Suprapubic skin (tissue), 4 donors: ENCODE data around the gene ANKRA2. TPM values are rescaled to one million over a fixed set of nuclear protein-coding genes. Genes with fewer than 3 reads are reported as not detected.

ENCODE experiments used
- DNase-seq, 2 donors: peaks; one replicate each; pipeline ENCODE4 v3.0.0-alpha.2; 2019; ENCODE audit warnings: low spot score in 2 of 2
- H3K27ac ChIP-seq: fragments of 200-600 bp; sonication (generic); one replicate; pipeline ENCODE4 v1.5.1; 2019
- H3K27me3 ChIP-seq: fragments of 200-600 bp; sonication (generic); one replicate; pipeline ENCODE4 v1.5.1; 2019
- H3K36me3 ChIP-seq: fragments of 200-600 bp; sonication (generic); one replicate; pipeline ENCODE4 v1.5.1; 2019
- H3K4me1 ChIP-seq: fragments of 200-600 bp; sonication (generic); one replicate; pipeline ENCODE4 v1.5.1; 2019
- H3K4me3 ChIP-seq: fragments of 200-600 bp; sonication (generic); one replicate; pipeline ENCODE4 v1.5.1; 2019; ENCODE audit warnings: mild to moderate bottlenecking
- H3K9me3 ChIP-seq: fragments of 200-600 bp; sonication (generic); one replicate; pipeline ENCODE4 v1.5.1; 2019
- EP300 ChIP-seq: sonication (generic); formaldehyde crosslinking; IDR thresholded peaks from one replicate; pipeline ENCODE4 v1.6.1; 2017; ENCODE audit warnings: antibody characterized with exemption
- POLR2A ChIP-seq, 2 donors: fragments of 450-650 bp; IDR thresholded peaks; one replicate each; pipeline ENCODE4 v1.6.1; 2017; ENCODE audit warnings: antibody characterized with exemption in 2 of 2, mild to moderate bottlenecking in 2 of 2, moderate library complexity in 2 of 2
- POLR2AphosphoS5 ChIP-seq, 3 donors: sonication (generic); formaldehyde crosslinking; IDR thresholded peaks; one replicate each; pipeline ENCODE4 v1.6.1; 2017; ENCODE audit warnings: antibody characterized with exemption in 3 of 3
- WGBS: methylation state at CpG from one replicate; pipeline ENCODE4 v1.1.5; 2018; 5-methylcytosine and 5-hydroxymethylcytosine counted together
- total RNA-seq, 4 donors: library from RNA; depleted of rRNA; stranded (reverse); fragments of >200 nt; gene quantifications; one replicate each; pipeline ENCODE4 v1.1.0, GENCODE V29; 2016
- TF ChIP-seq, protein P1 (sequence below), 2 donors: fragments of 200-600 bp in 1 of 2; fragments of 450-650 bp in 1 of 2; sonication (generic) in 1 of 2; IDR thresholded peaks; one replicate each; pipeline ENCODE4 v1.5.1; 2016 to 2019; ENCODE audit warnings: antibody characterized with exemption in 2 of 2, mild to moderate bottlenecking in 1 of 2, moderate library complexity in 1 of 2

ANKRA2 gene
- total RNA-seq, 4 donors from 2014 or later = 18.8 to 57.9 (median 20.9) TPM

DNA sequence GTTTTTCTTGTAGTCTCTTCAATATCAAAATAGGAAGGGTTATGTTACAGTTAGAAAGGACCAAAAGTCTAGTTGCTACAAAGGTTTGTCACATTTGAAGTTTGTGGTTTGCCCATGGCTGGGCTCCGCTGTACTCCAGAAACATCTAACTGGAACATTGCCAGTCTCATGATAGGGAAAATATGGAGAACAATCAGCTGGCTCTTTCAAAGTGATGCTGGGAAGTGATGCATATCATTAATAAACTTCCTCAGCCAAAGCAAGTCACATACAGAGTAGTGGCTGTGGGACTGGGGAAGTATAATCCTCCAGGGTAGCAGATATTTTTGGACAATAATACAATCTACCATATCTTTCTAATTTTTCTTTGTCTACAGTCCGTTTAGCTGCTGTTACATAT is 58.4 kb downstream of the ANKRA2 start:
- TF ChIP-seq, protein P1, sequence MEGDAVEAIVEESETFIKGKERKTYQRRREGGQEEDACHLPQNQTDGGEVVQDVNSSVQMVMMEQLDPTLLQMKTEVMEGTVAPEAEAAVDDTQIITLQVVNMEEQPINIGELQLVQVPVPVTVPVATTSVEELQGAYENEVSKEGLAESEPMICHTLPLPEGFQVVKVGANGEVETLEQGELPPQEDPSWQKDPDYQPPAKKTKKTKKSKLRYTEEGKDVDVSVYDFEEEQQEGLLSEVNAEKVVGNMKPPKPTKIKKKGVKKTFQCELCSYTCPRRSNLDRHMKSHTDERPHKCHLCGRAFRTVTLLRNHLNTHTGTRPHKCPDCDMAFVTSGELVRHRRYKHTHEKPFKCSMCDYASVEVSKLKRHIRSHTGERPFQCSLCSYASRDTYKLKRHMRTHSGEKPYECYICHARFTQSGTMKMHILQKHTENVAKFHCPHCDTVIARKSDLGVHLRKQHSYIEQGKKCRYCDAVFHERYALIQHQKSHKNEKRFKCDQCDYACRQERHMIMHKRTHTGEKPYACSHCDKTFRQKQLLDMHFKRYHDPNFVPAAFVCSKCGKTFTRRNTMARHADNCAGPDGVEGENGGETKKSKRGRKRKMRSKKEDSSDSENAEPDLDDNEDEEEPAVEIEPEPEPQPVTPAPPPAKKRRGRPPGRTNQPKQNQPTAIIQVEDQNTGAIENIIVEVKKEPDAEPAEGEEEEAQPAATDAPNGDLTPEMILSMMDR (IDR thresholded peaks at IDR 0.05) = no peak
- TF ChIP-seq EP300 (no peak), POLR2A (IDR thresholded peaks at IDR 0.05) (no peak), POLR2AphosphoS5 (IDR thresholded peaks at IDR 0.05) (no peak)
- WGBS = 47% methylated on average over 2 of the region's 2 CpGs
- Histone ChIP-seq H3K36me3 (peaks cover 45% of the 10 kb centered on the region), H3K4me3 (no peak overlapping the region), H3K27me3 (no peaks in the 10 kb centered on the region), H3K27ac (no peak overlapping the region), H3K4me1 (no peaks in the 10 kb centered on the region), H3K9me3 (no peaks in the 10 kb centered on the region)
- no peak for DNase-seq

DNA sequence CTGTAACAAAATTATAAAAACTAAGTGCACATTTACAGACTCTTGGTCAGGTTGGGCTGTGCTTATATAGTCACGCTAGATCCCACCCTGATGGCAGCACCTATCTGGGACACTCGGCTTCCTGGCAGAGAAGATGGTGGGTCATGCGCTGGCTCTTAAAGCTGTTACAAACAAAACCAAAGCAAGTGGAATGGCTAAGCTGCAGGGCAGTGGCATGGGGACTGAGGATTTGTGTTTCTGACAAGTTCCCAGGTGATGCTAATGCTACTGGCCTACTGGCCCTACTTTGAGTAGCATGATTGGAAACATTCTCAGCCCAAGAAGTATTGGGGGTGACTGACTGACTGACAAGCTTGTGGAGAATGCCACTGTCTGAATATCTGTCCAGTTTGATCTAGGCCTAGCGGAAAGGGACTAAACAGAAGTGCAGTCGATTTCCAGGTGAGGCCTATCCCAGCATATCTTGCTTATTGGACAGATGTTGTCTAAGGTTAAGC is 58.9 kb downstream of the ANKRA2 start:
- H3K27ac ChIP-seq = no peak overlapping the region
- 91% methylated on average over 5 of the region's 5 CpGs for WGBS
- TF ChIP-seq EP300 (no peak), POLR2AphosphoS5 (IDR thresholded peaks at IDR 0.05) (no peak), POLR2A (IDR thresholded peaks at IDR 0.05) (no peak)
- TF ChIP-seq, protein P1 (IDR thresholded peaks at IDR 0.05) = no peak
- no peak overlapping the region for H3K4me3 ChIP-seq
- no peaks in the 10 kb centered on the region for H3K4me1 ChIP-seq
- no peaks in the 10 kb centered on the region for H3K27me3 ChIP-seq
- no peaks in the 10 kb centered on the region for H3K9me3 ChIP-seq
- peaks cover 51% of the 10 kb centered on the region for H3K36me3 ChIP-seq
- DNase-seq = no peak

Other genes with a start within 250 kb of the ANKRA2 start
- under 1 TPM in 3 of 4 donors, not detected in 1; 0.26 to 0.52 (median 0.51) TPM for gene FOXD1, start 116.9 kb downstream of the ANKRA2 start, total RNA-seq
- gene BTF3, start 67.2 kb downstream of the ANKRA2 start, total RNA-seq = 100 to 1,000 TPM; 473 to 851 (median 620) TPM
- 10 to 100 TPM; 31.4 to 67.8 (median 47.8) TPM for gene UTP15, start 104 bp upstream of the ANKRA2 start, total RNA-seq
- gene ARHGEF28, start 60.6 kb upstream of the ANKRA2 start, total RNA-seq = 100 to 1,000 TPM in 1 of 4 donors, 10 to 100 TPM in 3; 25.6 to 104 (median 39.1) TPM